Body of pancreas (tissue), 4 donors: ENCODE results near the gene RCCD1. TPM values are rescaled to one million over a fixed set of nuclear protein-coding genes. Genes with fewer than 3 reads are reported as not detected.

Source experiments
- ATAC-seq: fragments of 150-250 bp; one replicate; pipeline ENCODE4 v1.9.1; 2016
- DNase-seq, 4 donors: peaks; one replicate each; pipeline ENCODE4 v3.0.0-alpha.2; 2019
- H3K27ac ChIP-seq, 4 donors: fragments of 200-600 bp; sonication (generic); 1 replicate in 3 of 4; 2 replicates in 1 of 4; pipeline versions ENCODE4 v1.5.1 to v1.6.1; 2016 to 2019; ENCODE audit warnings: mild to moderate bottlenecking in 1 of 4, mixed read lengths in 1 of 4, moderate library complexity in 1 of 4
- H3K27me3 ChIP-seq, 2 donors: fragments of 200-600 bp; sonication (generic); one replicate each; pipeline ENCODE4 v1.6.0; 2016; ENCODE audit warnings: mild to moderate bottlenecking in 1 of 2
- H3K36me3 ChIP-seq, 2 donors: fragments of 200-600 bp; sonication (generic); replicated peaks in 1 of 2; 2 replicates each; pipeline ENCODE4 v1.5.1; 2016; ENCODE audit warnings: low read depth in 2 of 2; ENCODE audit not compliant: insufficient read depth in 1 of 2
- H3K4me1 ChIP-seq: fragments of 200-600 bp; sonication (generic); one replicate; pipeline ENCODE4 v1.6.0; 2016
- H3K4me3 ChIP-seq, 2 donors: fragments of 200-600 bp; sonication (generic); 1 replicate in 1 of 2; 2 replicates in 1 of 2; pipeline ENCODE4 v1.5.1; 2016 to 2019
- H3K9me3 ChIP-seq, 3 donors: fragments of 200-600 bp; sonication (generic); 1 replicate in 2 of 3; 2 replicates in 1 of 3; pipeline ENCODE4 v1.5.1; 2016
- POLR2A ChIP-seq, 3 donors: fragments of 450-650 bp; IDR thresholded peaks; one replicate each; pipeline ENCODE4 v1.6.1; 2016; ENCODE audit warnings: antibody characterized with exemption in 3 of 3, mild to moderate bottlenecking in 2 of 3
- WGBS, 2 donors: methylation state at CpG; one replicate each; pipeline ENCODE4 v1.1.5; 2017; 5-methylcytosine and 5-hydroxymethylcytosine counted together
- intact Hi-C: fragments of 100-400 bp; cut with DNase I; formaldehyde crosslinking; loops from one replicate; pipeline ENCODE4 v1.15.1; 2023
- total RNA-seq, 2 donors: library from RNA; depleted of rRNA; stranded (reverse); fragments of >200 nt; gene quantifications; one replicate each; pipeline ENCODE4 v1.1.0, GENCODE V29; 2016
- TF ChIP-seq, protein P1 (sequence below), 7 experiments: fragments of 450-650 bp in 4 of 7; fragments of 200-600 bp in 3 of 7; sonication (generic) in 3 of 7; IDR thresholded peaks; one replicate each; pipeline ENCODE4 v1.5.1; 2016 to 2019; ENCODE audit warnings: antibody characterized with exemption in 7 of 7

RCCD1 gene
- total RNA-seq, 2 donors from 2014 or later: 13.7 to 21.4 TPM

DNA sequence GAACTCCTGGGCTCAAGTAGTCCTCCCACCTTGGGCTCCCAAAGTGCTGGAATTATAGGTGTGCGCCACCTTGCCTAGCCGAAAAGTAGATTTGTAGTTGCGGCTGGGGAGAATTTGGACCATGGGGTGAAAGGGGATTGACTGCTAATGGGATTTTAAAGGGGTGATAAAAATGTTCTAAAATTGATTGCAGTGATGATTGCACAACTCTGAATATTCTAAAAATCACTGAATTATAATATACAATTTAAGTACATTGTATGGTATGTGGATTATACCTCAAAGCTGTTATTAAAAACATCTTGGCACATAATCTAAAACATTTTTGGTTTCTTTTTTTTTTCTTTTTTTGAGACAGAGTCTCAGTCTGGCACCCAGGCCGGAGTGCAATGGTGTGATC lies 35.8 kb downstream of the RCCD1 start:
- 97 to 98% methylated on average over 4 of the region's 4 CpGs for WGBS, 2 donors
- H3K27ac ChIP-seq: no peak overlapping the region
- ATAC-seq: no peak

DNA sequence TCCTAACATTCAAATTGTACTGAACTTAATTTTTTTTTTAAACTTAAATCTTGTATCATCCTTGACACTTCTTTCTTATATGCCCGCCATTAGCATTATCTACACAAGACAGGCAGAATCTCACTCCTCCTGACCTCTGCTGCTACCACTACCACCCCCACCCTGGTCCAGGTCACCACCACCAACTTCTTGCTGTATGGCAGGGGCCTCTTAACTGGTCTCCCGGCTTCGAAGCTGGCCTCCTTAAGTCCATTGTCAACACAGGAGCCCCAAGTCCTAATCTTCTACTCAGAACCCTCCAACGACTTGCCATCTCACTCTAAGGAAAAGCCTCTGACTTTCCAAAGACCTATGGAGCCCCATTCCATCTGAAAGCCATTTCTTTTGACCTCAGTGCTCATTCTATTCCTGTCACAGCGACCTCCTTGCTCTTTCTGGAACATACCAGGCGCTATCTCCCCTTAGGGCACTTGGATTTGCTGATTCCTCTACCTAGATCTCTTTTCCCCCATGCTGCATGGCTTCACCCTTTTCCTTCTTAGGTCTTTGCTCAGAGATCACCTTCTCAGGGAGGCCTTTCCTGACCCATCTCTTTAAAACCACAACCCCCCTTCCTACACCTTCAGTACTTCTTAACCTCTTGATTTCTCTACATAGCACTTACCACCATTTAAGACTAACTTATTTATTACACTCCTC lies 37.1 kb downstream of the RCCD1 start:
- no peak overlapping the region for H3K4me3 ChIP-seq
- intact Hi-C loops: no loop called here
- ATAC-seq (no peak), DNase-seq (no peak)
- peak overlapping the region in 2 of 4 donors; percentile 91 for H3K27ac ChIP-seq
- no peaks in the 10 kb centered on the region for H3K9me3 ChIP-seq
- WGBS, 2 donors: 87 to 91% methylated on average over 6 of the region's 6 CpGs
- TF ChIP-seq POLR2A (IDR thresholded peaks at IDR 0.05): no peak
- TF ChIP-seq, protein P1, sequence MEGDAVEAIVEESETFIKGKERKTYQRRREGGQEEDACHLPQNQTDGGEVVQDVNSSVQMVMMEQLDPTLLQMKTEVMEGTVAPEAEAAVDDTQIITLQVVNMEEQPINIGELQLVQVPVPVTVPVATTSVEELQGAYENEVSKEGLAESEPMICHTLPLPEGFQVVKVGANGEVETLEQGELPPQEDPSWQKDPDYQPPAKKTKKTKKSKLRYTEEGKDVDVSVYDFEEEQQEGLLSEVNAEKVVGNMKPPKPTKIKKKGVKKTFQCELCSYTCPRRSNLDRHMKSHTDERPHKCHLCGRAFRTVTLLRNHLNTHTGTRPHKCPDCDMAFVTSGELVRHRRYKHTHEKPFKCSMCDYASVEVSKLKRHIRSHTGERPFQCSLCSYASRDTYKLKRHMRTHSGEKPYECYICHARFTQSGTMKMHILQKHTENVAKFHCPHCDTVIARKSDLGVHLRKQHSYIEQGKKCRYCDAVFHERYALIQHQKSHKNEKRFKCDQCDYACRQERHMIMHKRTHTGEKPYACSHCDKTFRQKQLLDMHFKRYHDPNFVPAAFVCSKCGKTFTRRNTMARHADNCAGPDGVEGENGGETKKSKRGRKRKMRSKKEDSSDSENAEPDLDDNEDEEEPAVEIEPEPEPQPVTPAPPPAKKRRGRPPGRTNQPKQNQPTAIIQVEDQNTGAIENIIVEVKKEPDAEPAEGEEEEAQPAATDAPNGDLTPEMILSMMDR (IDR thresholded peaks at IDR 0.05): no peak
- H3K27me3 ChIP-seq: no peaks in the 10 kb centered on the region
- no peaks in the 10 kb centered on the region for H3K36me3 ChIP-seq
- H3K4me1 ChIP-seq: peaks cover 22% of the 10 kb centered on the region

More for the DNA sequence above, 35.8 kb downstream of the RCCD1 start:
- Histone ChIP-seq H3K4me1 (peaks cover 22% of the 10 kb centered on the region), H3K9me3 (no peaks in the 10 kb centered on the region), H3K36me3 (no peaks in the 10 kb centered on the region), H3K4me3 (no peak overlapping the region), H3K27me3 (no peaks in the 10 kb centered on the region)
- intact Hi-C loops: no loop called here
- no peak for DNase-seq
- TF ChIP-seq POLR2A (IDR thresholded peaks at IDR 0.05): no peak
- TF ChIP-seq, protein P1 (IDR thresholded peaks at IDR 0.05): no peak

DNA sequence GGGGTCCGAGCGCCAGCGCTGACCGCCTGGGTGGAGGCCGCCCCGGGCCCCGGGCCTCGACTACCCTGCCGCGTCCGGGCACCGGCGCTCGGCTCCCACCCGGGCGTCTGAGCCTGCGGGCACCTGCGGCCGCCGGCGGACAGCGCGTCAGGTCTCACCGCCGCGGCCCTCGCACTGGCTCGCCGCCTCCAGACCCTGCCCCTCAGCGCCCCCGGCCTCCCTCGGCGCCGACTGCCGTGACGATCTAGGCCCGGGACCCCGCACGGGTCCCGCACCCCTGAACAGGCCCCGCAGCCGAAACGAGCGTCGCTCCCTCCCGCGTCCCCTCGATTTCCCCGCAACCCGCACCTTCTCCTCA lies 39.4 kb downstream of the RCCD1 start:
- H3K9me3 ChIP-seq: no peaks in the 10 kb centered on the region
- peaks cover 0 to 4% of the 10 kb centered on the region in 2 donors for H3K36me3 ChIP-seq
- peak overlapping the region; percentile 35 to 41 for H3K4me3 ChIP-seq
- H3K27ac ChIP-seq: peak overlapping the region; percentile 70 to 91 (median 86)
- WGBS, 2 donors: 0 to 1% methylated on average over 8 to 23 of the region's 50 CpGs
- H3K27me3 ChIP-seq: no peaks in the 10 kb centered on the region
- peak in 3 of 4 donors; percentile 10 to 41 (median 31) for DNase-seq
- TF ChIP-seq POLR2A (IDR thresholded peaks at IDR 0.05): no peak
- TF ChIP-seq, protein P1 (IDR thresholded peaks at IDR 0.05): no peak
- peak; percentile 37 for ATAC-seq
- intact Hi-C loops: no loop called here
- peaks cover 17% of the 10 kb centered on the region for H3K4me1 ChIP-seq

DNA sequence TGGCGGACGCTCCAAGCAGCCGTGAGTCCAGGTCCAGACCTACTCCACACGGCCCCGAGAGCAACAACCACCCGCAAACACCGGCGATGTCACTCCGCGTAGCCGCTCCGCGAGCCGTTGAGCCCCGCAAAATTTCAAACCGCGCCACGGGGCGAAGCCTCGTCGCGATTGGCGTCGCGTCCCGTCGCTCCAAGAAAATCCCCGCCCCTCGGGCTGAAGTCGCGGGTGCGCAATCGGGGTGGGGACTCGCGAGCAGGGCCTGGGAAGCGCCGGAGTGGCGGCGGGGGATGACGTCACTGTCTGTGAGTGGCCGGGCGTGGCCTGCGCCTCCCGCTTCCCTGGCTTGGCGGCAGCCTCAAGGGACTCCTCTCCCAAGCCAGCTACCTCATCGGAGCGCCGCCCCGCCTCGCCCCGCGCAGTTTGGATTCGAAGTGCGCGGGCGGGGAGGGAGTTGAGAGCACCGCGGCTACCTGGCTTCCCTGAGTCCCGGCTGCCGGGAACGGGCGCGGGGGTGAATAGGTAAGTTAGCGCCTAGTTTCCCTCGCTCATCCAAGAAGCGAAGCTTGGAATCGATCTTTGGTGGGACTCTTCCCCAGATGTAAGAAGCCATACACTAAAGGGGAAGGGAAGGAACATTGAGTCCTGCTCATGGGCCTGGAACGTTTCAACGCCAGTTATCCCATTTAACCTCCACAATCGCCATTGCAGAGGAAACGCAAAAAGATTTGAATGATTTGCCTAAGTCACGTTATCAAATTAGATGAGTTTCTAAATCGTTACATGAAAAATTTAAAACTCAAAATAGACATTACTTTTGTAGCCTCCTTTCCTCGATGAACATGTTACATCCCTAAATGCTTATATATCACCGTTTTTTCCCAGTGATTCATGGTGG lies 40.0 kb downstream of the RCCD1 start, which contains the start of gene PRC1:
TSS of gene PRC1 (minus strand) at position 119 of the 895 bp plus-strand sequence. CDS start at position 1, 118 bp downstream.
- peaks cover 17% of the 10 kb centered on the region for H3K4me1 ChIP-seq
- peak within 1 kb of the TSS; percentile 70 to 91 (median 86) for H3K27ac ChIP-seq
- peak; percentile 98 to 99 (median 99) for DNase-seq
- H3K36me3 ChIP-seq: peaks cover 0 to 4% of the 10 kb centered on the region in 2 donors
- H3K27me3 ChIP-seq: no peaks in the 10 kb centered on the region
- H3K4me3 ChIP-seq: peak within 1 kb of the TSS; percentile 35 to 41
- WGBS, 2 donors: 0% methylated on average over 35 to 71 of the region's 75 CpGs
- peak; percentile 99 for ATAC-seq
- TF ChIP-seq POLR2A (IDR thresholded peaks at IDR 0.05): peak; percentile 78 to 89 (median 80)
- TF ChIP-seq, protein P1 (IDR thresholded peaks at IDR 0.05): peak in 1 of 7 experiments; percentile 25
- H3K9me3 ChIP-seq: no peaks in the 10 kb centered on the region
- intact Hi-C loops: no loop called here
